C4-2B (cell line): ENCODE measurements around the gene DHRS7B.
"Not testable (repeated sequence)": the region's sequence is repeated elsewhere in the genome, so short reads cannot be mapped to it uniquely, and the experiment has no call there.

Experiments used
- ZFX ChIP-seq: fragments of 450-650 bp; IDR thresholded peaks from 2 replicates; pipeline ENCODE4 v1.6.1; 2017
- TF ChIP-seq, protein P1 (sequence below): fragments of 450-650 bp; conservative IDR thresholded peaks from 2 replicates; pipeline ENCODE4 v1.5.1; 2017; ENCODE audit warnings: mild to moderate bottlenecking

DNA sequence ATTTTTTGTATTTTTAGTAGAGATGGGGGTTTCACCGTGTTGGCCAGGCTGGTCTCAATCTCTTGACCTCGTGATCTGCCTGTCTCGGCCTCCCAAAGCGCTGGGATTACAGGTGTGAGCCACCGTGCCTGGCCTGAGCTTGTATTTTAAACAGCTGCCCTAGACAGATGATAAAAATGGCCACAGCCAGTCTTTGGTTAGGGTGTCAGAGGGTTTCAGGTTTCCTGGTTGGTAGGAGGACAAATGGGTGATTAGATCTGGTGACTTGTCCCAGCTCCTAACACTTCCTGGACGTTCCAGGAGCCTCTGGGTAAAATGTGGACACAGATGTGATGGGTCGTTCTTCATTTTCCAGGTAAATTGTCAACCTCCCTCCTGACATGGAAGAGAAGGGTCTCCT is 65.7 kb downstream of the DHRS7B start:
- TF ChIP-seq, protein P1, sequence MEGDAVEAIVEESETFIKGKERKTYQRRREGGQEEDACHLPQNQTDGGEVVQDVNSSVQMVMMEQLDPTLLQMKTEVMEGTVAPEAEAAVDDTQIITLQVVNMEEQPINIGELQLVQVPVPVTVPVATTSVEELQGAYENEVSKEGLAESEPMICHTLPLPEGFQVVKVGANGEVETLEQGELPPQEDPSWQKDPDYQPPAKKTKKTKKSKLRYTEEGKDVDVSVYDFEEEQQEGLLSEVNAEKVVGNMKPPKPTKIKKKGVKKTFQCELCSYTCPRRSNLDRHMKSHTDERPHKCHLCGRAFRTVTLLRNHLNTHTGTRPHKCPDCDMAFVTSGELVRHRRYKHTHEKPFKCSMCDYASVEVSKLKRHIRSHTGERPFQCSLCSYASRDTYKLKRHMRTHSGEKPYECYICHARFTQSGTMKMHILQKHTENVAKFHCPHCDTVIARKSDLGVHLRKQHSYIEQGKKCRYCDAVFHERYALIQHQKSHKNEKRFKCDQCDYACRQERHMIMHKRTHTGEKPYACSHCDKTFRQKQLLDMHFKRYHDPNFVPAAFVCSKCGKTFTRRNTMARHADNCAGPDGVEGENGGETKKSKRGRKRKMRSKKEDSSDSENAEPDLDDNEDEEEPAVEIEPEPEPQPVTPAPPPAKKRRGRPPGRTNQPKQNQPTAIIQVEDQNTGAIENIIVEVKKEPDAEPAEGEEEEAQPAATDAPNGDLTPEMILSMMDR, result not testable (repeated sequence)
- not testable (repeated sequence) for TF ChIP-seq ZFX
